Measurements from ENCODE around the gene GAK. TPM values are rescaled to one million over a fixed set of nuclear protein-coding genes. Genes with fewer than 3 reads are reported as not detected.

GAK gene
- total and polyA plus RNA-seq, 4 donors, result 41.8 to 78.8 (median 61.1) TPM

DNA sequence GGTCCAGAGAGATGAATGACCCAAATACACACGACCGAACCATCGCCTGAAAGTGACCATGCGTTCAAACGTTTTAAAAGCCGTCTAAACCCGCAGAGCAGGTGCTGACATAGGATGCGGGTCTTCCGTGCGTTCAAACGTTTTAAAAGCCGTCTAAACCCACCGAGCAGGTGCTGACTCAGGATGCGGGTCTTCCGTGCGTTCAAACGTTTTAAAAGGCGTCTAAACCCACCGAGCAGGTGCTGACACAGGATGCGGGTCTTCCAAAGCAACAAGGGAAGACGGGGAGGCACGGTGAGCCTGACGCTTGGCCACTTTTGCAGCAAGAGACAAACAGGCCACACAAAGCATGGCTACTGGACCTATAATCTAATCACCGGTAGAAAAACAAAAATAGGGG lies 47.2 kb downstream of the GAK start:
- Histone ChIP-seq H3K27me3 (ENCODE audit: control insufficient read depth, insufficient read depth, low read length) (no peaks in the 10 kb centered on the region), H3K9me3 (ENCODE audit: control insufficient read depth, insufficient read depth, low read length) (no peaks in the 10 kb centered on the region), H3K4me3 (ENCODE audit: low read depth, low read length) (no peak overlapping the region), H3K36me3 (ENCODE audit: control insufficient read depth, insufficient read depth, low read length) (peaks cover 100% of the 10 kb centered on the region), H3K4me1 (ENCODE audit: control insufficient read depth, insufficient read depth, low read length) (no peaks in the 10 kb centered on the region), H3K27ac (ENCODE audit: low read depth, low read length) (no peak overlapping the region)
- WGBS (ENCODE audit: insufficient coverage), result 95% methylated on average over 24 of the region's 24 CpGs
- no peak for DNase-seq (ENCODE audit: low read depth in 4 of 6, low spot score in 6 of 6)

DNA sequence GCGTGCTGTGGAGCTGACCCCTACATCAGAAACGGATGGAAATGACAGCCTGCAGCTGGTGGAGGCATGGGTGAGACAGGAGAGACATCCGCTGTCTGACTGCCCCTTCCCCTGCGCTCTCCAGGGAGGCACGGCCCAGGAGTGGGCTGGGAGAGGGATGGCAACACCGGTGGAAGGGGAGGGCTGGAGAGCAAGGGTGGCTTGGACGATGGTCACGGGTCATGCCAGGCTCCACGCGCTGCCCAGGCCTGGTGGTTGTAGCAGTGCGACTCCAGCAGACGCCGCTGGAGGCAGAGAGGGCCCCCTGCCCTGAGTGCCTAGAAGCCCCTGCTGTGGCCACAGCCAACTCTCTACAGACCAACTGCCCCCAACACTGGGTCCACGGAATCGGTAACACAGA lies 47.9 kb downstream of the GAK start:
- DNase-seq (ENCODE audit: low read depth in 4 of 6, low spot score in 6 of 6), result no peak
- Histone ChIP-seq H3K4me3 (ENCODE audit: low read depth, low read length) (no peak overlapping the region), H3K36me3 (ENCODE audit: control insufficient read depth, insufficient read depth, low read length) (peaks cover 100% of the 10 kb centered on the region), H3K27me3 (ENCODE audit: control insufficient read depth, insufficient read depth, low read length) (no peaks in the 10 kb centered on the region), H3K9me3 (ENCODE audit: control insufficient read depth, insufficient read depth, low read length) (no peaks in the 10 kb centered on the region), H3K27ac (ENCODE audit: low read depth, low read length) (no peak overlapping the region), H3K4me1 (ENCODE audit: control insufficient read depth, insufficient read depth, low read length) (no peaks in the 10 kb centered on the region)
- WGBS (ENCODE audit: insufficient coverage), result 94% methylated on average over 14 of the region's 15 CpGs

DNA sequence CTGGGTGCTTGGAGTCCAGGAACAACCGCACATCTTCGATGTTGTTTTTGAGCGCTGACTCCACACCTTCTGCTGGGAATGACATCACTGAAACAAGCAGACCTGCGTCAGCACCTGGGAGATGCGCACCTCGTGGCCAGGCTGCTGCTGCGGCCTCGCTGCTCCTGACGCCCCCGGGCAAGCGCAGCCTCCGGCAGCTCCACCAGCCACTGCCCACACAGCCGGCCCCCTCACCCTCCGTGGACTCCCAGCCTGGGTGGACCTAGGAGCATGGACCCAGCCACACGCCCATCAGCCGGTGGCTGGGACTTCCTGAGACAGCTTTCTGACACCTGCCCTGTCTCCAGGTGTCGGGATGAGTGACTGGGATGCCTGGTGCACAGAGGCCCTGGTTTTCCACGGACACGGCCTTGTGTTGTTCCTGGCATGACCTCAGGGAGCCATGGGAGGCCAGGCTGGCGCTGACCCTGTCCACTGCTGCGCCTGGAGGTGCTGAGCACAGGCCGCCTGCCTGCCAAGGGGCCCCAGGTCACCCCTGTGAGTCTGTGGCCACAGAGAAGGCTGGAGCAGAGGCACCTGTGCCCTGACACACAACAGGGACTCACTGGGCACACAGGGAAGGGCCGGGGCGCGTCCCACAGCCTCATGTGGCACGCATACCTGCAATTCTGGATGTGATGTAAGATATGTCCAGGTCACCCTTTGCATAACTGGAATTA lies 48.6 kb downstream of the GAK start:
- 96% methylated on average over 24 of the region's 26 CpGs for WGBS (ENCODE audit: insufficient coverage)
- no peaks in the 10 kb centered on the region for H3K27me3 ChIP-seq (ENCODE audit: control insufficient read depth, insufficient read depth, low read length)
- H3K4me1 ChIP-seq (ENCODE audit: control insufficient read depth, insufficient read depth, low read length), result no peaks in the 10 kb centered on the region
- no peak overlapping the region for H3K4me3 ChIP-seq (ENCODE audit: low read depth, low read length)
- no peak for DNase-seq (ENCODE audit: low read depth in 4 of 6, low spot score in 6 of 6)
- no peak overlapping the region for H3K27ac ChIP-seq (ENCODE audit: low read depth, low read length)
- no peaks in the 10 kb centered on the region for H3K9me3 ChIP-seq (ENCODE audit: control insufficient read depth, insufficient read depth, low read length)
- H3K36me3 ChIP-seq (ENCODE audit: control insufficient read depth, insufficient read depth, low read length), result peaks cover 99% of the 10 kb centered on the region

DNA sequence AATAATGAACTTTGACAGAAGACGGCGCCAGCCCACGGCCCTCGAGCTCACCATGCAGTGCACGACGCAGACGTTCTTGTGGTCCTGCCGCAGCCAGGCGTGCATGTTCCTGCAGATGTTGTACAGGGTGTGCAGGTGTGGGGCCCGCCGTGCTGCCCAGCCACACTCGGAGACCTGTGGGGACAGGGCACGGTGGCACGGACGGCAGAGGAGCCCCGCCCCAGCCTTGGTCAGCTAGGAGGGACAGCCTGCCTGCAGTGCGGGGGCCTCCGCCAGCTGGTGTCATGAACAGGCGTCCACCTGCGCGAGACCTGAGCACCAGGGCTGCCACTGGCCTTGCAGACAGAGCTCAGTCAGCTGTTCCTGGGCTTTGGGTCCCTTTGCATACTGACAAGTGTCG lies 49.5 kb downstream of the GAK start:
- WGBS (ENCODE audit: insufficient coverage), result 94% methylated on average over 22 of the region's 22 CpGs
- Histone ChIP-seq H3K36me3 (ENCODE audit: control insufficient read depth, insufficient read depth, low read length) (peaks cover 95% of the 10 kb centered on the region), H3K27ac (ENCODE audit: low read depth, low read length) (no peak overlapping the region), H3K27me3 (ENCODE audit: control insufficient read depth, insufficient read depth, low read length) (no peaks in the 10 kb centered on the region), H3K4me3 (ENCODE audit: low read depth, low read length) (no peak overlapping the region), H3K4me1 (ENCODE audit: control insufficient read depth, insufficient read depth, low read length) (no peaks in the 10 kb centered on the region), H3K9me3 (ENCODE audit: control insufficient read depth, insufficient read depth, low read length) (no peaks in the 10 kb centered on the region)
- no peak for DNase-seq (ENCODE audit: low read depth in 4 of 6, low spot score in 6 of 6)

DNA sequence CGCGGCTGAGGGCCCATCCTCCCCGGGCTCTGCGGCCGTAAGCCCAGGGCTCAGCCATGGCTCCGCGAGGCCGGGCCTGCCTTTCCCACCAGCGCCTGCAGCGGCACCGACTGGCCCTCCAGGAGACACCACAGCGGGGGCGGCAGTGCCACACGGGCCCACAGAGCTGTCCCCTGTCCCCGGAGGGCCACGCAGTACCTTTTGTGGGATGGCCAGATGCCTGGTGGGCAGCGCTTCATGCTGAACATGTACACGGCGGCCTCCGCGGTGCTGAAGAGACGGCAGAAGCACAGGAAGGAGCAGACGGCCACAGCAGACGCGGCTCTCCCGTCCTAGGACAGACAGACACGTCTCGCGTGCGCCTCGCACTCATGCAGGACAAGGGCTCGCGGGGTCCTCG lies 50.4 kb downstream of the GAK start:
- H3K4me3 ChIP-seq (ENCODE audit: low read depth, low read length), result no peak overlapping the region
- no peaks in the 10 kb centered on the region for H3K4me1 ChIP-seq (ENCODE audit: control insufficient read depth, insufficient read depth, low read length)
- no peaks in the 10 kb centered on the region for H3K9me3 ChIP-seq (ENCODE audit: control insufficient read depth, insufficient read depth, low read length)
- no peaks in the 10 kb centered on the region for H3K27me3 ChIP-seq (ENCODE audit: control insufficient read depth, insufficient read depth, low read length)
- H3K27ac ChIP-seq (ENCODE audit: low read depth, low read length), result no peak overlapping the region
- H3K36me3 ChIP-seq (ENCODE audit: control insufficient read depth, insufficient read depth, low read length), result peaks cover 95% of the 10 kb centered on the region
- DNase-seq (ENCODE audit: low read depth in 4 of 6, low spot score in 6 of 6), result no peak
- WGBS (ENCODE audit: insufficient coverage), result 93% methylated on average over 34 of the region's 34 CpGs

DNA sequence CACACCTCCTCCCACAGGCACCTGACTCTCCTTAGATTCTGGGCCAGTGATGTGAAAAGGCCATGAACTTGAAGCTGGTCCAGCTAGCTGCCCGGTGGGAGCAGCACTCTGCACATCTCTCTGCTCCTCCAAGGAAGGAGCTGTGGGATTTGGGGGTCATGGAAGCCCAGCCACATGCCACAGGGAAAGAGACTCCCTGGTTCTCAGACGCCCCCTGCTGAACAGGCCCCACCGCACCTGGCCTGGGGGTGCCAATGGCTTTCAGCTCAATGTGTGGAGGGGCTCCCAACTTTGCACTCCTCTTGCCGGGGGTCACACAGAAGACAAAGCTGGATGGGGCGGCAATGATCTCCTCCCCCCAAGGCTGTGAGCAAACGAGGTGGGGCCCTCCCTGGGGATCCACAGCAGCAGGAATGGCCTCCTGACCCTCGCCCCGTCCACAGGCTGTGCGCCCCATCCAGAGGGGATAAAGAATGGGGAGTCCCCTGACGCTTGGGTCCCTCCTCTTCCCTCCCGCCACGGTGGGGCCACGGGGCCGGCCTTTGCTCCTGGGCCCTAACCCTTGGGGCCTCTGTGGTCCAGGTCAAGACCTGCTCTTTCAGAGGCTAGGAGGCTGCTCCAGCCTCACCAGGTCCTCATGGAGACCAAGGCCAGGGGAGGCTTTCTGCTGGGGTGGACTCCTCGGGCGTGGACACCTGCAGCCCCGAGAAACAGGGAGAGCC lies 51.3 kb downstream of the GAK start:
- WGBS (ENCODE audit: insufficient coverage), result 95% methylated on average over 14 of the region's 17 CpGs
- no peak overlapping the region for H3K27ac ChIP-seq (ENCODE audit: low read depth, low read length)
- peaks cover 95% of the 10 kb centered on the region for H3K36me3 ChIP-seq (ENCODE audit: control insufficient read depth, insufficient read depth, low read length)
- H3K9me3 ChIP-seq (ENCODE audit: control insufficient read depth, insufficient read depth, low read length), result no peaks in the 10 kb centered on the region
- H3K4me1 ChIP-seq (ENCODE audit: control insufficient read depth, insufficient read depth, low read length), result no peaks in the 10 kb centered on the region
- H3K4me3 ChIP-seq (ENCODE audit: low read depth, low read length), result no peak overlapping the region
- H3K27me3 ChIP-seq (ENCODE audit: control insufficient read depth, insufficient read depth, low read length), result no peaks in the 10 kb centered on the region
- DNase-seq (ENCODE audit: low read depth in 4 of 6, low spot score in 6 of 6), result no peak

DNA sequence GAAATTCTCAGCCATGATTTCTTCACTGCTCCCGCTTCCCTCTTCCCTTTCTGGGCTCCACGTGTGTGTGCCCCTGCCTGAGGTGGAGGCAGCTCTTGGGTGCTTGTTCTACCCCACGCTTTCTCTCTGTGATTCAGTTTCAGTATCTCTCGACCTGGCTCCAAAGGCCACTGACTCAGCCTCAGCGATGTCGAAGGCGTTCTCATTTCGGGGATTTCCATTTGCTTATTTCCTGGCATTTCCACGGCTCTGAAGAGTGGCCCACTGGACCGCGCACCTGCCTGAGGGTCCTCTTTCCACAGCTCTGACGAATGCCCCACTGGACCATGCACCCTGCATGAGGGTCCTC lies 52.4 kb downstream of the GAK start:
- no peaks in the 10 kb centered on the region for H3K9me3 ChIP-seq (ENCODE audit: control insufficient read depth, insufficient read depth, low read length)
- H3K4me1 ChIP-seq (ENCODE audit: control insufficient read depth, insufficient read depth, low read length), result no peaks in the 10 kb centered on the region
- H3K4me3 ChIP-seq (ENCODE audit: low read depth, low read length), result no peak overlapping the region
- WGBS (ENCODE audit: insufficient coverage), result 96% methylated on average over 12 of the region's 12 CpGs
- no peaks in the 10 kb centered on the region for H3K27me3 ChIP-seq (ENCODE audit: control insufficient read depth, insufficient read depth, low read length)
- no peak overlapping the region for H3K27ac ChIP-seq (ENCODE audit: low read depth, low read length)
- peaks cover 91% of the 10 kb centered on the region for H3K36me3 ChIP-seq (ENCODE audit: control insufficient read depth, insufficient read depth, low read length)
- DNase-seq (ENCODE audit: low read depth in 4 of 6, low spot score in 6 of 6), result no peak

DNA sequence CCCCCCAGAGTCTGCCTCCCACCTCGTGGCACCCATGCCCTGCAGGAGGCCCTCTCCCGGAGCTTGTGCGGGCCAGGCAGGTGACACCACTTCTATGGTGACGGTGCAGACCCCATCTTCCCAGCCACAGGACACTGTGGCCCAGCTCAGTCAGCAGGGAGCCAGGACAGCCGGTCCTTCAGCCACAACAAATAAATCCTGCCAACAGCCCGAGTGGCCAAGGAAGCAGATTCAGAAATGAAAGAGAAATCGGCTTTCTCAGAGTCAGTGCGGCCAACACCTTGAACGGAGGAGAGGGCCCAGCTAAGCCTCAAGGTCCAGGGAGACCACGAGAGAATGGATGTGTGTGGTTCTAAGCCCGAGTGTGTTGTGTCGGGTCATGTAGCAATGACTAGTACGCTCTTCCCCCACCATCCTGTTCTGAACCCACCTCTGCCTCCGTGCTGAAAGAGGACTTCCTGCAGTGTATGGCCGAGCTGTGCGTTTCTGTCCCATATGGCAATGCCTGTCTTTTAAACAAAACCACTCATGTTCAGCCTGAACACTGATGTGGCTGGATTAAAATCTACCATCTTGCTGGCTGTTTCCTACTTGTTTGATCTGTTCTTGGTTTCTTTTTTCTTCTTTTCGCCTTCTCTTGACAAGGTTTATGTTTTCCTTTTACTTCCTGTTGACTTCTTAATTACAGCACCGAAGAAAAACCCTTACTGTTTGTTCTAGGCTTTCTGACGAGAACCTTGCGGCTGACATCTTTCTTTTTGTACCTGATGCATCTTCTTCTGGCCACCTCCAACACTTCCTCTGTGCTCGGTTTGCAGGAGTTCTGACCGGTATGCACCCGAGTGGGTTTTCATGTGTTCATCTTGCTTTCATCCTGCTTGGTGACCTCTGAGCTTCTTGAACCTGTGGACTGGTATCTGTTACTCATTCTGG lies 53.1 kb downstream of the GAK start:
- Histone ChIP-seq H3K4me1 (ENCODE audit: control insufficient read depth, insufficient read depth, low read length) (no peaks in the 10 kb centered on the region), H3K27ac (ENCODE audit: low read depth, low read length) (no peak overlapping the region), H3K27me3 (ENCODE audit: control insufficient read depth, insufficient read depth, low read length) (no peaks in the 10 kb centered on the region), H3K4me3 (ENCODE audit: low read depth, low read length) (no peak overlapping the region), H3K36me3 (ENCODE audit: control insufficient read depth, insufficient read depth, low read length) (peaks cover 88% of the 10 kb centered on the region), H3K9me3 (ENCODE audit: control insufficient read depth, insufficient read depth, low read length) (no peaks in the 10 kb centered on the region)
- WGBS (ENCODE audit: insufficient coverage), result 93% methylated on average over 21 of the region's 23 CpGs
- DNase-seq (ENCODE audit: low read depth in 4 of 6, low spot score in 6 of 6), result no peak

DNA sequence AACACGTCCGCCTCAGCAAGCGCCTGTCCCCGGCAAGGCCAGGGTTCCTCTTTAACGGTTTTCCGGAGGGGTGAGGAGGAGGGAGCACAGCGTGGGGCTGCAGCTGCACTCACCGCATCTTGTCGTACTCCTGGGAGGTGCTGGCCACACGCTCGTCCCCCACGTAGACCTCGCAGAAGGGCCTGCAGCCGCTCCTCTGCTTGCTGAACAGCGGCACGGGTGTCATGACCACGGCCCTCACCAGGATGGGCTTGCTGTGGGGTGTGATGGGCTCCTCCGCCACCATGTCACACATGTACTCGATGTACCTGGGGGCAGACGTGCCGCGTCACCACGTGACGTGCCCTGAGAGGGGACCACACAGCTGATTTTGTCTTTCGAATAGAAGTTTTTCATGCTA lies 54.6 kb downstream of the GAK start:
- H3K36me3 ChIP-seq (ENCODE audit: control insufficient read depth, insufficient read depth, low read length), result peaks cover 87% of the 10 kb centered on the region
- no peak overlapping the region for H3K27ac ChIP-seq (ENCODE audit: low read depth, low read length)
- WGBS (ENCODE audit: insufficient coverage), result 91% methylated on average over 22 of the region's 25 CpGs
- H3K9me3 ChIP-seq (ENCODE audit: control insufficient read depth, insufficient read depth, low read length), result no peaks in the 10 kb centered on the region
- no peak for DNase-seq (ENCODE audit: low read depth in 4 of 6, low spot score in 6 of 6)
- H3K4me3 ChIP-seq (ENCODE audit: low read depth, low read length), result no peak overlapping the region
- H3K4me1 ChIP-seq (ENCODE audit: control insufficient read depth, insufficient read depth, low read length), result no peaks in the 10 kb centered on the region
- no peaks in the 10 kb centered on the region for H3K27me3 ChIP-seq (ENCODE audit: control insufficient read depth, insufficient read depth, low read length)

Measured in spinal cord (tissue), 10 donors.